Measurements from ENCODE around the gene PLB1.

Gene PLB1

GRCh38 chr2:28607730-28608499 lies 112.1 kb downstream of the PLB1 start:
- in situ Hi-C loops (cut with HindIII; ENCODE audit: low sequenced_read_pairs), result no loop called here

DNA sequence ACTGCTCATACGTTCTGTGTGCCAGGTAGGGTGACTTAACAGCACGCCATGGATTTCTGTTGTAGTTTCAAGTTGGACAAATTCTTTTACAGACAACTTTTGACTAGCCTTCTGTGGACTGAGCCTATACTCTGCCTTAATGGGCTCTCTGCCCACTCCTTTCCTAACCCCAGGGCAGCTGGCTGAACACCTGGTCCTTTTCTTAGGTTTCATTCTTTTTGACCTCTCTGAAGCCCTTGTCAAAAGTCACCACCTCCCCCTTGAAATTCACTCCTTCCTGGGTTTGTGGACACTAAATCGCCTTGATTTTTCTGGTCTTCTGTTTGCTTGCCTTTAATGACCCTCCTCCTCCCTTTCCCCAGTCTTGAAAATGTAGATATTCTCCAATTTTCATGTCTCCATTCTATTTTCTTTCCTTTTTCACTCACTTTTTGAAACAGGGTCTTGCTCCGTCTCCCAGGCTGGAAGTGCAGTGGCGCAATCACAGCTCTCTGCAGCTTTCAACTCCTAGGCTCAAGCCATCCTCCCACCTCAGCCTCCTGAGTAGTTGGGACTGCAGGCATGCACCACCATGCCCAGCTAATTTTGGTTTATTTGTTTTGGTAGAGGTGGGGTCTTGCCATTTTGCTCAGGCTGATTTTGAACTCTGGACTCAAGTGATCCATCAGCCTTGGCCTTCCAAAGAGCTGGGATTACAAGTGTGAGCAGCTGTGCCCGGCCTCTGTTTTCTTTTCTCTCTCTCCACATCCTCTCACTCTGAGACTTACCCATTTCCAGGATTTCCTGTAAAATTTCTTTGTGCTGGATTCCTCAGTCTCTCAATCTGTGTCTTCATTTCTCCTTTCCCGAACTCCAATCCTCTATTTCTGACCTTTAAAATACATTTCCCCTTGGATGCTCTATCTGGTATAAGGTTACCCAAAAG lies 112.9 kb downstream of the PLB1 start:
- in situ Hi-C loops (cut with HindIII; ENCODE audit: low sequenced_read_pairs), result no loop called here

DNA sequence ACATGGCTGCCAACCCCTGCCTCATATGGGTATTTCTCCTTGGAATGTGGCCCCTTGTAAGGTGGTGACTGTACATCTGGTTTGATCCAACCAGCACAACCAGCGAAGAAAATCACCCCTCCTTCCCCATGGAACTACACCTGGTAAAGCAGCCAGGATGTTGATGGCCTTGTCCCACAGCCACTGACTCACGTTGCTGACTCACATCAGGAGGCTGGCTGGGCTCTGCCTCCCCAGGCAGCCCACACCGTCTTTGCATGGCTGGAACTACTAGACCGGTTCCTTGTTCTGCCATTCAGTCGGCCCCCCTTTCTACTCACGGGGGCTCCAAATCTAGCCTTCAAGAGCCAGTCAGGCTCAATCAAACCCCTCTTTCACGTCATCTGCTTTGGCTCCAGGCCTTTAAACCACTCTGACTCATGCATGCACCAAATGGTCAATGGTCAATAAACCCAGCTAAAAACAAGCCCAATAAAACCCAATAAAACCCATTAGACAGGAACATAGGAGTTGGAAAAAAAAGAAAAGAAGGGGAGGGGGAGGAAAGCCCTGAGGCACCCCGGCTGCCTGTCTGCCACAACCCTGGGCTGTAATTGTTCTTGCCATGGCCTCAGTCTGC lies 114.8 kb downstream of the PLB1 start:
- in situ Hi-C loops (cut with HindIII; ENCODE audit: low sequenced_read_pairs), result no loop called here

- in situ Hi-C loops (cut with HindIII; ENCODE audit: low sequenced_read_pairs), result no loop called here
These were observed 116.4 kb downstream of the PLB1 start for GRCh38 chr2:28612131-28612812.

GRCh38 chr2:28613186-28613585 lies 117.3 kb downstream of the PLB1 start:
- in situ Hi-C loops (cut with HindIII; ENCODE audit: low sequenced_read_pairs), result no loop called here

DNA sequence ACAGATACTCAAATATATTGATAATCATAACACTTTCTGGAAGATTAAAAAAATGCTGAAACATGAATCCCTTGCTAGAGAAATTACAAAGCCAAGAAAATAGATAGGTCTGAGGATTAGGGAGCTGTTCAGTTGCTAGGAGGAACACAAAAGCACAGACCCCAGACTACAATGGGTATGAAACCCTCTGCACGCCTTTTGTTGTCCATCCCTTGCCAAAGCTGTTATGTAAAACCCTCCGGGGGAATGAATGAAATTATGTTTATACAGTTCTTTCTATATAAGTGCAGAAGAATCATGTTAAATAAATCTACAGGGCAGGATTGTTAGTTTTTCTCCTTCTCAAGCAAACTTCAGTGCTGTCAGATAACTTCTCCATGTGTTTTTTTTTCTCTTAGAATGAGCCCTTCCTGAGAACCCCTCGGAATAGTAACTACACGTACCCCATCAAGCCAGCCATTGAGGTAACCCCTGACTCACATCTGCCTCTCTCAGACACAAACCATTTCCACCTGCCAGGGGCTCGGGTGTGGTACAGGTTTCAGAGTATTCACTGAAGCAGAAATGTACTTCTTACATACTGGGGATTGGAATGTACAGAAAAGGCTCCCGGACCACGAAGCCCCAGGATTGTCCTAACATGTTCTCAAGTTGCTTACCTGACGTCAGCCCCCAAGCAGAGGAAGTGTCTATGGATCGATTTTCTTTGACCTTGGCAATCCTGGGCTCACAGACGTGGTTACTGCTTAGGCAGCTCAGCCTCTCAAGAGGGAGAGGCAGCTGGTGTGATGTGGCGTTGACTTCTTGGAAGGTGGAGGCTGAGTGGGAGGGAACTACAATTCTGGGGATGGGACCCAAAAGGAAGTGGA lies 118.0 kb downstream of the PLB1 start:
- in situ Hi-C loops (cut with HindIII; ENCODE audit: low sequenced_read_pairs), result no loop called here

GRCh38 chr2:28615706-28616105 lies 119.8 kb downstream of the PLB1 start:
- in situ Hi-C loops (cut with HindIII; ENCODE audit: low sequenced_read_pairs), result no loop called here

- in situ Hi-C loops (cut with HindIII; ENCODE audit: low sequenced_read_pairs), result no loop called here
These were observed 120.6 kb downstream of the PLB1 start for GRCh38 chr2:28616396-28616999.

DNA sequence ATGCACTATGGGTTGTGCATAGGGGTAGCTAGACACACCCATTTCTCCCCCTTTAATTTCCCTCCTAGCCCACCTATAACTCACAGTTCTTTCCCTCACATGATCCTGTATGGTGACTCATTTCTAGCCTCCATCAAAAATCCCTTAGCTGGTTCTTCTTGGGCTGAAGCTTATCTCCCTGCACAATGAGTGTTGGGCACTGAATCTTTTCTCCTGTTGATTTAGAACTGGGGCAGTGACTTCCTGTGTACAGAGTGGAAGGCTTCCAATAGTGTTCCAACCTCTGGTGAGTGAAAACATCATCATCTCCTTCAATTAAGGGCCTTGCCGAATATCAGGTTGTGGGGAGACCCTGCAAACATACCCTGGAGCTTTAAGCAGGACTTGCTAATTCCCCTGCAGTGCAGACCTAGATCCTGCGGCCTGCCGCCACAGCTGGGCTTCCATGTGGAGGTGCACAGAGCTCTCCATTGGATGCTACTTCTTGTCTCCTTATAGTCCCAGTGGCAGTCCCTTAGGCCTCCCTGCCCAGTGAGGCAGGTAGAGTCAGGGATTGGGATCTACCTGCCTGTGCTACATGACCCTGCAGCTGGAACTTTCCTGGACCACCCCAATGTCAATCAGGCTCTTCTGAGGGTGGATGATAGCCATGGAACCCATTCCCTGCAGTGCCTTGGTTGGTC lies 121.8 kb downstream of the PLB1 start:
- in situ Hi-C loops (cut with HindIII; ENCODE audit: low sequenced_read_pairs), result no loop called here

DNA sequence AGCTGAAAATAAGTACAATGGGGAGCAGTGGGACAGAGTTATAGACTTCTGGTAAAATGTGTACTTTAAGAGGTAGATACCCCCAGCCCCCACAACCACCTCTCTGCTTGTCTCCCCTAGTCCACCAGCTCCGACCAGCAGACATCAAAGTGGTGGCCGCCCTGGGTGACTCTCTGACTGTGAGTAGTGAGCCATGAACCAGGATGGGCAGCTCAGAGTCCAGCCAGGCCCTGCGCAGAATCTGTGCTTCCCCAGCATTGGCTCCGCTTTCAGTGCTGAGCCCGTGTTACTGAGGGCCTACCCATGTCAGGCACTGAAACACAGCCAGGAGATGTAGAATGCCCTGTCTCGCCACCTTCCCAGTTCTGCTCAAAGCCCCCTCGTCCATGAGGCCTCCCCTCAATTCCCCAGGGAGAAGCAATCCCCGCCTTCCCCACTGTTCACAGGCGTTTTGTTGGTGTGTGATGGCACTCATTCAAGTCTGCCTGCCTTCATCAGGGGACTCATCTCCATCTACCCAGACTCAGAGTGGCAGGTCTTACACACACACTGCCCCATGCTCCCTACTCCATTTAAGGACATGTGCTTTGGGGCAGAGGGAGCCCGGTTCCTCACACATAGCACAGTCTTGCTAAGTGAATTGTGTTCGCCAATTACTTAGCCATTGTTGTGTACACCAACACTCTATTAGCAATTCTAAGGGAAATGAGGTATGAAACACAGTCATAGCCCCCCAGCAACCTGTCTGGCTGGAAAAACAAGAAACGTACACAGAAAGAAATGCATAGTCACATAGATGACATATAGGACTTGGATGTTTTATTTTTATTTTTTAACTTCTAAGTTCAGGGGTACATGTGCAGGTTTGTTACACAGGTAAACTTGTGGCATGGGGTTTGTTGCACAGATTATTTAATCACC lies 122.6 kb downstream of the PLB1 start:
- in situ Hi-C loops (cut with HindIII; ENCODE audit: low sequenced_read_pairs), result no loop called here

DNA sequence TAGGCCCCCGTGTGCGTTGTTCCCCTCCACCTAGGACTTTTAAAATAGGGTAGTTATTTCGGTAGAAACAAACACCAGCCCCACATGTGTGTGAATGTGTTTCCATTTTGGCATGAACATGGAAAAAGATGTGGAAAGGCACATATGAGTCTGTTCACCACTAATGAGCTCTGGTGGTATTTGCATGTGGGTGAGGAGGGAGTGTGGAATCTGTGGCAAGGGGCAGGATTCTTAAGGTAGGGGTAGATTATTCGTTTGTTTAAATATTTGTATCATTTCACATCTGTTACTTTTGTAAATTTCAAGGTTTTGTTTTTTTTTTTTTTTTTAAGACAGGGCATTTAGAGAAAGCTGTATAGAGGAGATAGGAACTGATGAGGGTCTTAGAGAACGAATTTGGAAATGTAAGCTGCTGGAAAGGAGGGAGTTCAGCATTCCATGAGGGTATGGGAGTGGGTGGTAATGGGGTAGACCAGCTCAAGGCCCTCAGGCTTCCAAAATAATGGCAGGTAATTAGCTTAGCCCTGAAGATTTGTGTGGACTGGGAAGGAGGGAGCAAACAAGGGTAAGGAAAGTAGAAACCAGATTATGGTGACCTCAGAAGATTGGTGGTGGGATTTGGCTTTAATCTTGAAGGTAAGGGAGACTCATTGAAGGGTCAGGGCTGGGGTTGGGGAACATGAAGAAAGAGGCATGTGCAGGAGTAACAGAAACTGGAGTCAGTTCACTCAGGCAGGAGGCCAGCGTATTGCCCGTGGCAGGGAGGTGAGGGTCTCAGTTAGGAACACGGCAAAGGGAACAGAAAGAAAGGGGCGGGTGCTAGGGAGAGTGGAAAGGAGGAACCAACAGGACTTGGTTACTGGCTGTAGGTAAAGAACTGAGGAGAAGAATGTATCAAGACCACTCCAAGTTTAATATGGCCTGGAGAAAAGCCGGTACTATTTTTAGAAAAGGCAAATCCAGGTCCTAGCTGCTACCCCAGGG lies 123.6 kb downstream of the PLB1 start:
- in situ Hi-C loops (cut with HindIII; ENCODE audit: low sequenced_read_pairs), result no loop called here

- in situ Hi-C loops (cut with HindIII; ENCODE audit: low sequenced_read_pairs), result no loop called here
These were observed 124.5 kb downstream of the PLB1 start for GRCh38 chr2:28620291-28620793.

DNA sequence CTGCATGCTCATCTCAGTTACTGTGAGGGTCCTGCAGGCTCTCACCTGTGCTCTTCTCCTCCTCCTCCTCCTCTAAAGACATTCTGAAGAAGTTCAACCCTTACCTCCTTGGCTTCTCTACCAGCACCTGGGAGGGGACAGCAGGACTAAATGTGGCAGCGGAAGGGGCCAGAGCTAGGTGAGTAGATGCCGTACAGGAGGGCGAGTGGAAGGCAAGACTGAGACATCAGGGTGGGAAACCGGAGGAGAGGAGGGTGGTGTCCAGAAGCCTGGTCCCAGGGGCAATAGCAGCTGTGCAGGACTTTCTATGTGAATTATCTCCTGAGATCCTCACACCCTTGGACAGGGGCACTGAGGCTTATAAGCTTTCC lies 124.9 kb downstream of the PLB1 start:
- in situ Hi-C loops (cut with HindIII; ENCODE audit: low sequenced_read_pairs), result no loop called here

DNA sequence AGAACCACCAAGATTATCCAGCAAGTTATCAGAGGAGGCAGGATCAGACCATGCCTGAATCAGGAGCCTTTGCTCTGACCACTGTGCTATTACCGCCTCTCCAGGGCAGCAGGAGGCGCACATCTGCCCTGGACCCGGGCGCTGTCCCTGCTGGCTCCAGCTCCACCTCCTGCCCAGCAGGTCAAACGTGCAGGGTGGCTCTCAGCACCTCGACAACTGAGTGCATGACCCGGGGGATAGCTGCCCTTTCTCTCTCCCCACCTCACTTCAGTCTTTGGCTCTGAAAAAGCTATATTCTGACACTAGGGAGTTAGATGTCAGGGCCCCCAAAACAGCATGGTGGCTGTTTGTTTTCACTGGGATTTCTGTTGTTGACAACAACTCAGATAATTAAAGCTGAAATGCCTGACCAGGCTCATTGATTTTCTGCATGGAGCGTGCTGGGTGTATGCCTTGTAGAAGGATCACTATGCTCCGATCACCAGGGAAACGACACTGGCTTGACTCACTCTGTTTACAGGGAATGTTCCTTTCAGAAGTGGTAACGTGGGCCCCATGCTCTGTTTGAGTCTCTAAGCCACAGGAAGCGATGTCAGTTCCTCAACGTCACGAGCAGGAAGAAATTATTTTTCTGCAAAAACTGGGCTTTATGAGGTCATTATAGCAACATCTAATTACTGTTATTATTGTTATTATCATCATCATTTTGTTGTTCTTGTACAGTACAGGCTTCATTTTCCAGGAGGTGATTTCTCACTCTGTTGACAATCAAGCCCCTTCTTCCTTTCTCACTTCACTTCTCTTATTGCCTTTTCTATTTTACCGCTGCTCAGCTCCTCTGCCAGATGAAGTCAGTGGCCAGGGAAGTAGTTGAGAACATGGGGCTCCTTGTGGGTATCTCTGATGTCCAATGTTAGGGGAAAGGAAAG lies 125.6 kb downstream of the PLB1 start:
- in situ Hi-C loops (cut with HindIII; ENCODE audit: low sequenced_read_pairs), result no loop called here

DNA sequence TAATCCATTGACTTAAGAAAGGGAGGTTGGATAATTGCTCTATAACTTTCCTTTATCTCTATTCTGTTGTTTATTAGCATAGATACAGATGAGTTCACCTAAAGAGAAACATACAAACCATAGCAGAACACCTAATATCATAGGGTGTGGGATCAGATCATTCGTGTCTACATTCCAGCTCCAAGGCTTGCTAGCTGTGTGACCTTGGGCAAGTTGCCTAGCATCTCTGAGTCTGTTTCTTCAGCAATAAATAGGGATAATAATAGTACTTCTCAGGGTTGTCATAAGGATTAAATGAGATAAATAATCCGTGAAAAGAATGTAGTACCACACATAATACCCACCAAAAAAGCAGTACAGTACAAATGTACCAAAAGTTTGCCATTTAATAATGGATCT lies 126.2 kb downstream of the PLB1 start:
- in situ Hi-C loops (cut with HindIII; ENCODE audit: low sequenced_read_pairs), result no loop called here

Data from DLD1 (cell line).